GM23338 (cell line): Measurements from ENCODE around the gene TFF2. TPM values are rescaled to one million over a fixed set of nuclear protein-coding genes. Genes with fewer than 3 reads are reported as not detected.

Experiments used
- ATAC-seq: fragments of 200-7000 bp; cut with Tn5 transposase; 3 replicates; pipeline ENCODE4 v1.9.1; 2020
- DNase-seq: peaks from one replicate; pipeline ENCODE4 v3.0.0-alpha.2; 2015; ENCODE audit warnings: low spot score
- H2AFZ ChIP-seq: fragments of 200-600 bp; sonication (generic); 2 replicates; pipeline ENCODE4 v1.8.0; 2016; ENCODE audit warnings: antibody characterized with exemption, mild to moderate bottlenecking, moderate library complexity
- H3F3A ChIP-seq: fragments of 200-600 bp; sonication (generic); replicated peaks from 2 replicates; pipeline ENCODE4 v1.8.0; 2017; ENCODE audit warnings: antibody characterized with exemption, mixed run types, low read depth
- H3K27ac ChIP-seq: fragments of 200-600 bp; sonication (generic); 2 replicates; pipeline ENCODE4 v1.6.1; 2016; ENCODE audit warnings: low read depth
- H3K27me3 ChIP-seq: fragments of 200-600 bp; sonication (generic); 2 replicates; pipeline ENCODE4 v1.8.0; 2016; ENCODE audit warnings: mild to moderate bottlenecking, mixed run types, moderate library complexity; ENCODE audit not compliant: insufficient read depth
- H3K36me3 ChIP-seq: fragments of 200-600 bp; sonication (generic); 2 replicates; pipeline ENCODE4 v1.8.0; 2016; ENCODE audit warnings: mild to moderate bottlenecking; ENCODE audit not compliant: insufficient read depth
- H3K4me1 ChIP-seq: fragments of 200-600 bp; sonication (generic); 2 replicates; pipeline ENCODE4 v1.8.0; 2016; ENCODE audit warnings: mild to moderate bottlenecking, moderate library complexity; ENCODE audit not compliant: insufficient read depth
- H3K4me2 ChIP-seq: fragments of 200-600 bp; sonication (generic); 2 replicates; pipeline ENCODE4 v1.7.1; 2017; ENCODE audit warnings: mixed run types
- H3K4me3 ChIP-seq: fragments of 200-600 bp; sonication (generic); 2 replicates; pipeline ENCODE4 v1.6.1; 2016; ENCODE audit warnings: mixed run types
- H3K79me2 ChIP-seq: fragments of 200-600 bp; sonication (generic); replicated peaks from 2 replicates; pipeline ENCODE4 v1.8.0; 2017; ENCODE audit warnings: mild to moderate bottlenecking; ENCODE audit not compliant: insufficient read depth
- H3K9me2 ChIP-seq: fragments of 200-600 bp; sonication (generic); 2 replicates; pipeline ENCODE4 v1.8.0; 2017; ENCODE audit not compliant: insufficient read depth
- H4K20me1 ChIP-seq: fragments of 200-600 bp; sonication (generic); replicated peaks from 2 replicates; pipeline ENCODE4 v1.8.0; 2017; ENCODE audit warnings: mild to moderate bottlenecking; ENCODE audit not compliant: insufficient read depth
- H3K27ac Mint-ChIP-seq: 2 replicates; pipeline ENCODE4 v1.8.0; 2020; ENCODE audit warnings: inconsistent platforms, mild to moderate bottlenecking, moderate library complexity, mixed read lengths
- H3K27me3 Mint-ChIP-seq: 3 replicates; pipeline ENCODE4 v1.8.0; 2022; ENCODE audit warnings: low read depth, mild to moderate bottlenecking, moderate library complexity, mixed read lengths, inconsistent platforms; ENCODE audit not compliant: insufficient read depth, poor library complexity
- H3K36me3 Mint-ChIP-seq: 3 replicates; pipeline ENCODE4 v1.8.0; 2021; ENCODE audit warnings: low read depth, mild to moderate bottlenecking, inconsistent platforms, moderate library complexity, mixed read lengths
- H3K4me1 Mint-ChIP-seq: 3 replicates; pipeline ENCODE4 v1.8.0; 2020; ENCODE audit warnings: mild to moderate bottlenecking, inconsistent platforms, mixed read lengths
- H3K4me3 Mint-ChIP-seq: 3 replicates; pipeline ENCODE4 v1.8.0; 2021; ENCODE audit warnings: moderate library complexity, mild to moderate bottlenecking, inconsistent platforms, mixed read lengths
- H3K9me3 Mint-ChIP-seq: 3 replicates; pipeline ENCODE4 v1.8.0; 2020; ENCODE audit warnings: moderate library complexity, mild to moderate bottlenecking, inconsistent platforms, mixed read lengths
- ETS1 ChIP-seq: IDR thresholded peaks from 2 replicates; pipeline ENCODE4 v1.6.1; 2016; ENCODE audit warnings: antibody characterized with exemption
- EZH2phosphoT487 ChIP-seq: fragments of 200-600 bp; sonication (generic); IDR thresholded peaks from one replicate; pipeline ENCODE4 v1.8.1; 2018; ENCODE audit warnings: antibody characterized with exemption; ENCODE audit not compliant: unreplicated experiment
- JUNB ChIP-seq: IDR thresholded peaks from one replicate; pipeline ENCODE4 v1.6.1; 2016; ENCODE audit warnings: antibody characterized with exemption; ENCODE audit not compliant: unreplicated experiment
- NANOG ChIP-seq: IDR thresholded peaks from 2 replicates; pipeline ENCODE4 v1.6.1; 2016; ENCODE audit warnings: antibody characterized with exemption, borderline replicate concordance
- POLR2AphosphoS5 ChIP-seq: IDR thresholded peaks from 2 replicates; pipeline ENCODE4 v1.6.1; 2016; ENCODE audit warnings: antibody characterized with exemption, low read depth
- STAT1 ChIP-seq: IDR thresholded peaks from one replicate; pipeline ENCODE4 v1.6.1; 2016; ENCODE audit warnings: antibody characterized with exemption; ENCODE audit not compliant: unreplicated experiment
- ZNF114 ChIP-seq: fragments of 250-450 bp; sonication (Bioruptor Pico); IDR thresholded peaks from 2 replicates; pipeline ENCODE4 v1.5.0; 2020; ENCODE audit warnings: mild to moderate bottlenecking, moderate library complexity
- ZNF331 ChIP-seq: fragments of 250-450 bp; sonication (Bioruptor Pico); IDR thresholded peaks from 2 replicates; pipeline ENCODE4 v1.5.0; 2020; ENCODE audit warnings: low read depth, mild to moderate bottlenecking, moderate library complexity
- ZNF462 ChIP-seq: fragments of 250-450 bp; sonication (Bioruptor Pico); IDR thresholded peaks from 2 replicates; pipeline ENCODE4 v1.5.0; 2020; ENCODE audit warnings: mild to moderate bottlenecking, moderate library complexity
- polyA plus RNA-seq: library from polyadenylated mRNA; unstranded; fragments of >200 nt; fragmentation: Nextera tagmentation; extraction: Ambion mirVana; gene quantifications from 2 replicates; pipeline ENCODE4 v1.2.1, GENCODE V29; 2016
- total RNA-seq: library from RNA; depleted of rRNA; stranded (reverse); fragments of >200 nt; shearing (Covaris generic); gene quantifications from 2 replicates; pipeline ENCODE4 v1.2.3, GENCODE V29; 2014

Gene TFF2
- total and polyA plus RNA-seq, 2 experiments from 2014 or later = not detected

- Histone ChIP-seq H4K20me1 (no peaks in the 10 kb centered on the region), H3F3A (no peaks in the 10 kb centered on the region), H3K4me1 (no peaks in the 10 kb centered on the region; the same call in 1 of the 2 replicates), H3K27ac (no peak overlapping the region), H3K9me2 (no peaks in the 10 kb centered on the region), H3K27me3 (no peaks in the 10 kb centered on the region), H2AFZ (no peak overlapping the region), H3K4me3 (no peak overlapping the region), H3K36me3 (no peaks in the 10 kb centered on the region), H3K4me2 (no peak overlapping the region), H3K79me2 (no peaks in the 10 kb centered on the region)
- Mint-ChIP-seq H3K4me1 (peaks cover 31% of the 10 kb centered on the region), H3K27me3 (peaks cover 8% of the 10 kb centered on the region), H3K27ac (no peak overlapping the region), H3K36me3 (no peaks in the 10 kb centered on the region), H3K9me3 (no peaks in the 10 kb centered on the region), H3K4me3 (no peak overlapping the region)
- ATAC-seq (no peak), DNase-seq (no peak)
- TF ChIP-seq POLR2AphosphoS5 = no peak
- TF ChIP-seq JUNB = no peak
- TF ChIP-seq ETS1 = no peak
- no peak for TF ChIP-seq ZNF462 (CRISPR knock-in tag)
- TF ChIP-seq ZNF331 (CRISPR knock-in tag) = no peak
- TF ChIP-seq ZNF114 = no peak
- no peak for TF ChIP-seq EZH2phosphoT487
- no peak for TF ChIP-seq NANOG
- TF ChIP-seq STAT1 = no peak
Observed at GRCh38 chr21:42319376-42319775, 31.4 kb downstream of the TFF2 start.
